ENCODE results near the gene APOC3. TPM values are rescaled to one million over a fixed set of nuclear protein-coding genes. Genes with fewer than 3 reads are reported as not detected.
A peak's percentile ranks its signal among the peaks of the same experiment; 100 is the strongest.
"Not testable (repeated sequence)": the region's sequence is repeated elsewhere in the genome, so short reads cannot be mapped to it uniquely, and the experiment has no call there.

APOC3 gene
- total RNA-seq, 2 donors from 2014 or later = 7.3 TPM; not detected in 1

DNA sequence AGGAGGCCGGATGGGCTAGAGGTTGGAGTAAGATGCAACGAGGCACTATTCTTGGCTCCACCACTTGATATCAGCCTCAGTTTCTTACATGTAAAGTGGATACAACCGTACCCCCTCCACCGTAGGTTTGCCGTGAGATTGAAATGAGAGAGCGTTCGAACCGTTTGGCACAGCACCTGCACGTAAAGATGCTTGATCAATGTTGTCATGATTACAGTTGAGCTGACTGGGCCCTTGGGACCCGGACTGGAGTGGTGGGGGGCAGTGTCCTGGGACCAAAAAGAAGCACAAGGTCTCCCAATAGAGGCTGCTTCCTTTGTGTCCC, 3.7 kb downstream of the APOC3 start:
- TF ChIP-seq, protein P1, sequence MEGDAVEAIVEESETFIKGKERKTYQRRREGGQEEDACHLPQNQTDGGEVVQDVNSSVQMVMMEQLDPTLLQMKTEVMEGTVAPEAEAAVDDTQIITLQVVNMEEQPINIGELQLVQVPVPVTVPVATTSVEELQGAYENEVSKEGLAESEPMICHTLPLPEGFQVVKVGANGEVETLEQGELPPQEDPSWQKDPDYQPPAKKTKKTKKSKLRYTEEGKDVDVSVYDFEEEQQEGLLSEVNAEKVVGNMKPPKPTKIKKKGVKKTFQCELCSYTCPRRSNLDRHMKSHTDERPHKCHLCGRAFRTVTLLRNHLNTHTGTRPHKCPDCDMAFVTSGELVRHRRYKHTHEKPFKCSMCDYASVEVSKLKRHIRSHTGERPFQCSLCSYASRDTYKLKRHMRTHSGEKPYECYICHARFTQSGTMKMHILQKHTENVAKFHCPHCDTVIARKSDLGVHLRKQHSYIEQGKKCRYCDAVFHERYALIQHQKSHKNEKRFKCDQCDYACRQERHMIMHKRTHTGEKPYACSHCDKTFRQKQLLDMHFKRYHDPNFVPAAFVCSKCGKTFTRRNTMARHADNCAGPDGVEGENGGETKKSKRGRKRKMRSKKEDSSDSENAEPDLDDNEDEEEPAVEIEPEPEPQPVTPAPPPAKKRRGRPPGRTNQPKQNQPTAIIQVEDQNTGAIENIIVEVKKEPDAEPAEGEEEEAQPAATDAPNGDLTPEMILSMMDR (IDR thresholded peaks at IDR 0.05) = no peak
- no peak for TF ChIP-seq POLR2A (IDR thresholded peaks at IDR 0.05)
- intact Hi-C loops (cut with DNase I) = no loop called here
- no peak overlapping the region for H3K4me3 ChIP-seq
- H3K27me3 ChIP-seq = no peaks in the 10 kb centered on the region
- ATAC-seq = no peak
- no peak overlapping the region for H3K27ac ChIP-seq
- no peaks in the 10 kb centered on the region for H3K36me3 ChIP-seq (replicated peaks in 1 of 2; ENCODE audit: insufficient read depth in 1 of 2, low read depth in 2 of 2)
- H3K4me1 ChIP-seq = peaks cover 72% of the 10 kb centered on the region
- no peak for DNase-seq
- WGBS, 2 donors = 87 to 90% methylated on average over 10 of the region's 10 CpGs
- no peaks in the 10 kb centered on the region for H3K9me3 ChIP-seq

DNA sequence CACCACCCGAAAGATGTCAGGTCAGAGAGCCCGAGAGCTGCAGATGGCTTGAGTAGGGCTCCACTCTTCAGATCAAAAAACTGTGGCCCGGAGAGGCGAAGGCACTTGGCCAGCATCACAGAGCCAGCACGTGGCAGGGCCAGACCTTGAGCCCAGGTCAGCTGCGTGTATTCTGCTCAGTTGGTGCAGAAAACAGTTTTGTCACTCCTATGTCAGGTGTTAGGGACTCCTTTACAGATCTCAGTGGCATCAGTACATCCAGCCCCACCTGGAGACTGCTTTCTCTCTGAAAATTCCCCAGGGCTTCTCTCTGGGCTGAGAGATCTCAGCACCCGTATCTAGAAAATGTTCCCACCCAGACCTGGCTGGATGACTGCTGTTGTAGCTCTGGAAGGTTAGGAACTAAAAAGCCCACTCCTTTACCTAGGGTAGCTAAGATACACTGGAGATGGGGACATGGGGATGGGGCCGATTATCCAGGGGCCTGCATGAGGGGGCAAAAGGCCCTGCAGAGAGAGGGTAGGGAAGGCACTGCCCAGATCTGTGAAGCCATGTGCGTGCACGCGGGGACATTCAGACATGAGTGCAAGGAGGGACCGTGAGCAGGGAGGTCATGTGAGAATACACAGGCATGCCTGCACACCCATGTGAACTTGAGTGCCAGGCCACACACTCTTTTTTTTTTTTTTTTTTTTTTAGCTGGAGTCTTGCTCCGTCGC, 4.3 kb downstream of the APOC3 start:
- no peak overlapping the region for H3K4me3 ChIP-seq
- 75 to 76% methylated on average over 13 to 14 of the region's 14 CpGs for WGBS, 2 donors
- no peaks in the 10 kb centered on the region for H3K27me3 ChIP-seq
- intact Hi-C loops (cut with DNase I) = no loop called here
- DNase-seq (peak; percentile 42 to 53 (median 46)), ATAC-seq (no peak)
- H3K27ac ChIP-seq = no peak overlapping the region
- H3K4me1 ChIP-seq = peaks cover 72% of the 10 kb centered on the region
- H3K36me3 ChIP-seq (replicated peaks in 1 of 2; ENCODE audit: insufficient read depth in 1 of 2, low read depth in 2 of 2) = no peaks in the 10 kb centered on the region
- no peaks in the 10 kb centered on the region for H3K9me3 ChIP-seq
- TF ChIP-seq, protein P1 (IDR thresholded peaks at IDR 0.05) = no peak
- no peak for TF ChIP-seq POLR2A (IDR thresholded peaks at IDR 0.05)

DNA sequence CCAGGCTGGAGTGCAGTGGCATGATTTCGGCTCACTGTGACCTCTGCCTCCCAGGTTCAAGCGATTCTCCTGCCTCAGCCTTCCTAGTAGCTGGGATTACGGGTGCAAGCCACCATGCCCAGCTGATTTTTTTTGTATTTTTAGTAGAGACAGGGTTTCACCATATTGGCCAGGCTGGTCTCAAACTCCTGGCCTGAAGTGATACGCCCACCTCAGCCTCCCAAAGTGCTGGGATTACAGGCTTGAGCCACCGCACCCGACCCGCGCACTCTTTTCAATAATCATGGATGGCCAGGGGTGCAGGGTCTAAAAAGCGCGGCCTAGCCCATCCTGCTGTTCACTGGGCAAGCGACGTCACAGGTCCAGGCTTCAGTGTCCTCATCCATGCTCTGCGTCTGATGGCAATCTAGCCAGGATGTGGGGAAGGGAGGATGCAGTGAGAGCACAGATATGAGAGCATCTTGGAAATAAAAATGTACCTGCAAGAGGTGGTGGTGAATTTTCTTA, 4.9 kb downstream of the APOC3 start:
- 77 to 87% methylated on average over 12 to 13 of the region's 13 CpGs for WGBS, 2 donors
- H3K36me3 ChIP-seq (replicated peaks in 1 of 2; ENCODE audit: insufficient read depth in 1 of 2, low read depth in 2 of 2); H3K27me3 ChIP-seq; H3K9me3 ChIP-seq; ATAC-seq; H3K4me3 ChIP-seq; DNase-seq: not testable (repeated sequence)
- intact Hi-C loops (cut with DNase I) = loop anchor here (5.0 kb wide), 1 partner anchor 42 kb away; the partner anchor contains the start of gene APOA5
- peaks cover 68% of the 10 kb centered on the region for H3K4me1 ChIP-seq
- H3K27ac ChIP-seq = peak overlapping the region in 2 of 4 donors; percentile 3 to 64

DNA sequence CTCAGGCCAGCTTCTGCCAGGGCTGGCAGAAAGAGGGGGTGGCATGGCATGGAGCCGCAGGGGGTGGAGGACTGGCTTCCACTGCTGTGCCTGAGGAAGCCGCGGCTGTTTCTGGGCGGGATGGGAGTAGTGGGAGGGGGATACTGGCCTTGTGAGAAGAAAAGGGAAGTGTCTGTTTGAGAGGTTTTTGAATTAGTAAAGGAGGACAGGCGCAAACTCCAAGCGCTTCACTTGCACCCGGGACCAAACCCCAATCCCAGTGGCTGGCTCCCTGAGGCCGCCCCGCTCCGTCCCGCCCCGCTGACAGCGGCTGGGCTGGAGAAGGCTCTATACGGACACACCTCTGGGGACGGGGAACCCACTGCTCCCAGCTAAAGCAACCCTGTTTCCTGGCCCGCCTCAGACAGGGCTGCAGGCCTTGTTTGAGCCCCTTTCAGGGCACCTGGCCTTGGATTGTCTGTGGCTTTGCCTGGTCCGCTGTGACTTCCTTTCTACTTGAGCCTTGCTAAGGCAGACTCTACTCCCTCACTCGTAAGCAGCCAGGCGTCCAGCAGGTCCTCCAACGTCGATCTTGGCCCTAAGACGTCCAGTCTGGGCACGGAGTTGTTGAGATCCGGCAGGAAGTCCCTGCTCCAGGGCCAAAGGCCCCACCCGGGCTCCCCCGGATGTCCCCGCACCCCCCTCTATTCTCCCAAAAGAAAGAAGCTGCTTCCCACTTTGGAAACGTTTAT, 5.5 kb downstream of the APOC3 start:
- no peaks in the 10 kb centered on the region for H3K27me3 ChIP-seq
- ATAC-seq (no peak), DNase-seq (no peak)
- H3K36me3 ChIP-seq (replicated peaks in 1 of 2; ENCODE audit: insufficient read depth in 1 of 2, low read depth in 2 of 2) = no peaks in the 10 kb centered on the region
- H3K27ac ChIP-seq = peak overlapping the region in 3 of 4 donors; percentile 3 to 64 (median 54)
- TF ChIP-seq, protein P1 (IDR thresholded peaks at IDR 0.05) = no peak
- no peak for TF ChIP-seq POLR2A (IDR thresholded peaks at IDR 0.05)
- intact Hi-C loops (cut with DNase I) = loop anchor here (5.0 kb wide), 1 partner anchor 43 kb away; the partner anchor contains the start of gene APOA5
- WGBS, 2 donors = 56 to 72% methylated on average over 19 to 28 of the region's 28 CpGs
- no peaks in the 10 kb centered on the region for H3K9me3 ChIP-seq
- no peak overlapping the region for H3K4me3 ChIP-seq
- H3K4me1 ChIP-seq = peaks cover 63% of the 10 kb centered on the region

Data from body of pancreas (tissue), 4 donors.